WTC11 (cell line): Measurements from ENCODE around the gene LAMA1. TPM values are rescaled to one million over a fixed set of nuclear protein-coding genes. Genes with fewer than 3 reads are reported as not detected.

ENCODE experiments used
- ATAC-seq: fragments of 200-7000 bp; cut with Tn5 transposase; 2 replicates; pipeline ENCODE4 v1.10.0; 2021; ENCODE audit warnings: mild to moderate bottlenecking, moderate library complexity
- CTCF ChIA-PET: fragments of 300-600 bp; sonication (Branson Sonifier 250); formaldehyde crosslinking; loops from one replicate; lab custom pipeline; 2021; ENCODE audit warnings: antibody characterized with exemption; lab: Charles Lee
- POLR2A ChIA-PET: fragments of 350-600 bp; sonication (Branson Sonifier 250); formaldehyde crosslinking; loops from one replicate; lab custom pipeline; 2021; ENCODE audit warnings: antibody characterized with exemption; lab: Charles Lee
- DNase-seq: peaks from one replicate; pipeline ENCODE4 v3.0.0; 2021; ENCODE audit warnings: low spot score
- H3K27ac Mint-ChIP-seq: 2 replicates; pipeline ENCODE4 v1.8.0; 2021; ENCODE audit warnings: mixed read lengths
- H3K27me3 Mint-ChIP-seq: 2 replicates; pipeline ENCODE4 v1.8.0; 2021; ENCODE audit warnings: low read depth, mild to moderate bottlenecking, moderate library complexity, mixed read lengths
- H3K36me3 Mint-ChIP-seq: 2 replicates; pipeline ENCODE4 v1.8.0; 2021; ENCODE audit warnings: mixed read lengths
- H3K4me1 Mint-ChIP-seq: 2 replicates; pipeline ENCODE4 v1.8.0; 2022; ENCODE audit warnings: mixed read lengths
- H3K4me3 Mint-ChIP-seq: 2 replicates; pipeline ENCODE4 v1.8.0; 2021; ENCODE audit warnings: mild to moderate bottlenecking, moderate library complexity, mixed read lengths
- H3K9me3 Mint-ChIP-seq: 2 replicates; pipeline ENCODE4 v1.8.0; 2021; ENCODE audit warnings: mixed read lengths
- AR ChIP-seq: fragments of 250-450 bp; sonication (Bioruptor Pico); IDR thresholded peaks from 2 replicates; pipeline ENCODE4 v1.9.0; 2021; ENCODE audit warnings: mild to moderate bottlenecking
- ATF3 ChIP-seq: sonication (generic); formaldehyde crosslinking; conservative IDR thresholded peaks from 2 replicates; pipeline ENCODE4 v1.8.1; 2022; ENCODE audit warnings: mild to moderate bottlenecking, missing genetic modification reagents
- CBFB ChIP-seq: sonication (generic); formaldehyde crosslinking; IDR thresholded peaks from 2 replicates; pipeline ENCODE4 v1.8.1; 2022; ENCODE audit warnings: mild to moderate bottlenecking, low read depth, missing genetic modification reagents
- CREB1 ChIP-seq: sonication (generic); formaldehyde crosslinking; IDR thresholded peaks from 2 replicates; pipeline ENCODE4 v1.8.0; 2023; ENCODE audit warnings: mild to moderate bottlenecking, missing genetic modification reagents
- ELF4 ChIP-seq: sonication (generic); formaldehyde crosslinking; IDR thresholded peaks from 2 replicates; pipeline ENCODE4 v1.8.1; 2022; ENCODE audit warnings: low read depth, mild to moderate bottlenecking, moderate library complexity, missing genetic modification reagents
- FOXK1 ChIP-seq: sonication (generic); formaldehyde crosslinking; IDR thresholded peaks from 2 replicates; pipeline ENCODE4 v1.8.0; 2022; ENCODE audit warnings: mild to moderate bottlenecking, moderate library complexity, missing genetic modification reagents
- HMGA2 ChIP-seq: fragments of 250-450 bp; sonication (Bioruptor Pico); IDR thresholded peaks from 2 replicates; pipeline ENCODE4 v1.4.0; 2021; ENCODE audit warnings: mild to moderate bottlenecking, moderate library complexity
- JAZF1 ChIP-seq: fragments of 250-450 bp; sonication (Bioruptor Pico); IDR thresholded peaks from 2 replicates; pipeline ENCODE4 v1.9.0; 2021; ENCODE audit warnings: moderate library complexity, mild to moderate bottlenecking, inconsistent platforms
- MYBL2 ChIP-seq: sonication (generic); formaldehyde crosslinking; IDR thresholded peaks from 2 replicates; pipeline ENCODE4 v1.8.1; 2023; ENCODE audit warnings: mild to moderate bottlenecking, moderate library complexity, missing genetic modification reagents
- TP53 ChIP-seq: sonication (generic); formaldehyde crosslinking; IDR thresholded peaks from 2 replicates; pipeline ENCODE4 v1.8.1; 2023; ENCODE audit warnings: mild to moderate bottlenecking, missing genetic modification reagents
- ZBTB21 ChIP-seq: sonication (generic); formaldehyde crosslinking; IDR thresholded peaks from 2 replicates; pipeline ENCODE4 v1.8.1; 2023; ENCODE audit warnings: mild to moderate bottlenecking, missing genetic modification reagents, borderline replicate concordance
- ZNF121 ChIP-seq: sonication (generic); formaldehyde crosslinking; IDR thresholded peaks from 2 replicates; pipeline ENCODE4 v1.8.0; 2023; ENCODE audit warnings: missing genetic modification reagents
- total RNA-seq: library from RNA; stranded (reverse); gene quantifications from 3 replicates; pipeline ENCODE4 v1.2.3, GENCODE V29; 2021
- TF ChIP-seq, protein P1 (sequence below): sonication (generic); formaldehyde crosslinking; IDR thresholded peaks from 2 replicates; pipeline ENCODE4 v1.8.1; 2022; ENCODE audit warnings: mild to moderate bottlenecking, moderate library complexity, missing genetic modification reagents
- TF ChIP-seq, protein P2 (sequence below): sonication (generic); formaldehyde crosslinking; IDR thresholded peaks from 2 replicates; pipeline ENCODE4 v1.8.0; 2022; ENCODE audit warnings: missing genetic modification reagents

Gene LAMA1
- total RNA-seq, 1 experiment from 2014 or later, result 50.7 TPM

DNA sequence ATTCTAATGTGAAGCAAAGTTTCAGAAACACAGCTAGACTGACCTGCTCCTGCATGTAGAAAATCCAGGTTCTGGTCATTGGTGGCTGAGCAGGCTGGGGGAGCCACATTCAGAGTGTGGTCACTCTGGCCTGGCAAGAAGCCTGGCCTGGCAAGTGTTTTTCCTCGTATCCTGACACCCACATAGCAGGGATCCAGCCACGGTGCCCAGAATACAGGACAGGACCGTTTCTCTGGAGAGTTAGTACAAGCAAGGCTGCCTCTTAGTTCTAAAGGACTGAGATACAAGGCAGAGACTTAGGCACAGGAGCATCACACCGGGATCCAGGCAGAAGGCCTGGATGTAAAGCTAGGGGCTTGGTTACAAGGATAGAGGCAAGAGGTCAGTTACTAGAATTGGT is 4.8 kb upstream of the LAMA1 start (continued):
- TF ChIP-seq ATF3 (CRISPR knock-in tag) (no peak), CBFB (CRISPR knock-in tag) (no peak), HMGA2 (CRISPR knock-in tag) (no peak), CREB1 (CRISPR knock-in tag) (no peak)
- TF ChIP-seq, all 79 proteins: peak for 0

DNA sequence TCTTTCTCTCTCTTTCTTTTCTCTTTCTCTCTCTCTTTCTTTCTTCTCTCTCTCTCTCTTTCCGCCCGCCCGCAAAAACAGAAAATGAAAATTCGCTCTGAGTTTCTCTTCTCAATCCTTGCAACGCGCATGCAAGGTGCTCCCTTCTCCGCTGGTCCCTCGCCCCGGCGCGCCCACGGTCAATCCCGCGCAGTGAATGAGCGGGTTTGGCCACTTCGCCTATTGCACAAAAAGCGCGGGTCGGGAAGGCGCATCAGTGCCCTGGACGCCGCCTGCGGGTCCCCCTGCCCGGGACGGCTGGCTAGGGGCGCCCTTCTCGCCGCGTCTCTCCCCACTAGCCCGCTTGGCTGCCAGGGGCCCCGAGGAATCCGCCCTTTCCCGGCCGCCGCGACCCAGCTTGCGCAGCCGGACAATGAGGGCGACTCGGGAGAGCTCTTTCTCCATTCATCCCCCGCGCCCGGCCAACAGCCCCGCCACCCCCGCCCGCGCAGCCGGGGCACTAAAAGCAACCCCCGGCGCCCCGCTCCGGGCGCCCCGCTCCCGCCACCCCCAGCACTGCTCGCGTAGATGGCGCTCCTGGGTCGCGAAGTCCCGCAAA is 706 bp downstream of the LAMA1 start:
- TF ChIP-seq TP53 (CRISPR knock-in tag) (no peak), CBFB (CRISPR knock-in tag) (no peak), MYBL2 (no peak), ELF4 (no peak), ZNF121 (CRISPR knock-in tag) (no peak)
- TF ChIP-seq, protein P1, sequence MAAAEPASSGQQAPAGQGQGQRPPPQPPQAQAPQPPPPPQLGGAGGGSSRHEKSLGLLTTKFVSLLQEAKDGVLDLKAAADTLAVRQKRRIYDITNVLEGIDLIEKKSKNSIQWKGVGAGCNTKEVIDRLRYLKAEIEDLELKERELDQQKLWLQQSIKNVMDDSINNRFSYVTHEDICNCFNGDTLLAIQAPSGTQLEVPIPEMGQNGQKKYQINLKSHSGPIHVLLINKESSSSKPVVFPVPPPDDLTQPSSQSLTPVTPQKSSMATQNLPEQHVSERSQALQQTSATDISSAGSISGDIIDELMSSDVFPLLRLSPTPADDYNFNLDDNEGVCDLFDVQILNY (CRISPR knock-in tag), result no peak
- H3K27ac Mint-ChIP-seq, result no peak overlapping the region
- POLR2A ChIA-PET, result no interaction called here
- peak; percentile 29 for ATAC-seq
- CTCF ChIA-PET, result interaction anchor here (1.3 to 1.5 kb wide), 3 partner anchors 15 to 60 kb away, joined by 4 to 9 read pairs (median 4); no protein-coding TSS in a partner anchor
- 0 out of 2 replicates have a peak, but pooled peaks cover 3% of the 10 kb centered on the region for H3K36me3 Mint-ChIP-seq
- H3K9me3 Mint-ChIP-seq, result no peaks in the 10 kb centered on the region
- peaks cover 31% of the 10 kb centered on the region for H3K4me1 Mint-ChIP-seq
- peak; percentile 60 for DNase-seq
- H3K27me3 Mint-ChIP-seq, result peaks cover 19% of the 10 kb centered on the region
- H3K4me3 Mint-ChIP-seq, result peak overlapping the region; percentile 88

GRCh38 chr18:7116001-7116730 is 1.4 kb downstream of the LAMA1 start:
- POLR2A ChIA-PET, result no interaction called here
- peak; percentile 40 for ATAC-seq
- Mint-ChIP-seq H3K36me3 (0 out of 2 replicates have a peak, but pooled peaks cover 3% of the 10 kb centered on the region), H3K27me3 (peaks cover 19% of the 10 kb centered on the region), H3K4me1 (peaks cover 36% of the 10 kb centered on the region), H3K9me3 (no peaks in the 10 kb centered on the region), H3K4me3 (peak overlapping the region; percentile 88), H3K27ac (peak overlapping the region; percentile 23; the same call in 1 of the 2 replicates)
- DNase-seq, result peak; percentile 27
- no peak for TF ChIP-seq FOXK1
- TF ChIP-seq, protein P2, sequence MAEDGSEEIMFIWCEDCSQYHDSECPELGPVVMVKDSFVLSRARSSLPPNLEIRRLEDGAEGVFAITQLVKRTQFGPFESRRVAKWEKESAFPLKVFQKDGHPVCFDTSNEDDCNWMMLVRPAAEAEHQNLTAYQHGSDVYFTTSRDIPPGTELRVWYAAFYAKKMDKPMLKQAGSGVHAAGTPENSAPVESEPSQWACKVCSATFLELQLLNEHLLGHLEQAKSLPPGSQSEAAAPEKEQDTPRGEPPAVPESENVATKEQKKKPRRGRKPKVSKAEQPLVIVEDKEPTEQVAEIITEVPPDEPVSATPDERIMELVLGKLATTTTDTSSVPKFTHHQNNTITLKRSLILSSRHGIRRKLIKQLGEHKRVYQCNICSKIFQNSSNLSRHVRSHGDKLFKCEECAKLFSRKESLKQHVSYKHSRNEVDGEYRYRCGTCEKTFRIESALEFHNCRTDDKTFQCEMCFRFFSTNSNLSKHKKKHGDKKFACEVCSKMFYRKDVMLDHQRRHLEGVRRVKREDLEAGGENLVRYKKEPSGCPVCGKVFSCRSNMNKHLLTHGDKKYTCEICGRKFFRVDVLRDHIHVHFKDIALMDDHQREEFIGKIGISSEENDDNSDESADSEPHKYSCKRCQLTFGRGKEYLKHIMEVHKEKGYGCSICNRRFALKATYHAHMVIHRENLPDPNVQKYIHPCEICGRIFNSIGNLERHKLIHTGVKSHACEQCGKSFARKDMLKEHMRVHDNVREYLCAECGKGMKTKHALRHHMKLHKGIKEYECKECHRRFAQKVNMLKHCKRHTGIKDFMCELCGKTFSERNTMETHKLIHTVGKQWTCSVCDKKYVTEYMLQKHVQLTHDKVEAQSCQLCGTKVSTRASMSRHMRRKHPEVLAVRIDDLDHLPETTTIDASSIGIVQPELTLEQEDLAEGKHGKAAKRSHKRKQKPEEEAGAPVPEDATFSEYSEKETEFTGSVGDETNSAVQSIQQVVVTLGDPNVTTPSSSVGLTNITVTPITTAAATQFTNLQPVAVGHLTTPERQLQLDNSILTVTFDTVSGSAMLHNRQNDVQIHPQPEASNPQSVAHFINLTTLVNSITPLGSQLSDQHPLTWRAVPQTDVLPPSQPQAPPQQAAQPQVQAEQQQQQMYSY, result no peak
- no peak for TF ChIP-seq CBFB (CRISPR knock-in tag)
- no peak for TF ChIP-seq ZBTB21
- TF ChIP-seq AR (CRISPR knock-in tag), result 0 out of 2 replicates have a peak, but pooled peaks have one; percentile 47
- no peak for TF ChIP-seq JAZF1 (CRISPR knock-in tag)
- CTCF ChIA-PET, result interaction anchor here (0.6 to 1.3 kb wide), 3 partner anchors 16 to 190 kb away, joined by 4 to 5 read pairs (median 4); no protein-coding TSS in a partner anchor
